Muscle of leg (tissue), 11 donors: ENCODE results near the gene TXNL4A. TPM values are rescaled to one million over a fixed set of nuclear protein-coding genes. Genes with fewer than 3 reads are reported as not detected.

ENCODE experiments used
- DNase-seq: peaks from one replicate; pipeline ENCODE4 v3.0.0; 2013
- H3K27ac ChIP-seq: one replicate; pipeline ENCODE4 v1.5.1; 2013; ENCODE audit warnings: mild to moderate bottlenecking, low read length, control low read depth
- H3K27me3 ChIP-seq: one replicate; pipeline ENCODE4 v1.6.1; 2013; ENCODE audit warnings: low read length; ENCODE audit not compliant: control insufficient read depth, insufficient read depth
- H3K36me3 ChIP-seq: one replicate; pipeline ENCODE4 v1.6.1; 2013; ENCODE audit warnings: low read length; ENCODE audit not compliant: control insufficient read depth, insufficient read depth
- H3K4me1 ChIP-seq: one replicate; pipeline ENCODE4 v1.6.1; 2013; ENCODE audit warnings: low read length; ENCODE audit not compliant: control insufficient read depth, insufficient read depth
- H3K4me3 ChIP-seq: one replicate; pipeline ENCODE4 v1.5.1; 2013; ENCODE audit warnings: low read length, control low read depth
- H3K9me3 ChIP-seq: replicated peaks from 2 replicates; pipeline ENCODE4 v1.6.1; 2013; ENCODE audit warnings: low read depth, low read length; ENCODE audit not compliant: control insufficient read depth
- WGBS: methylation state at CpG from one replicate; pipeline ENCODE4 v1.1.5; 2013; ENCODE audit warnings: missing lambda C conversion rate; ENCODE audit not compliant: insufficient coverage; 5-methylcytosine and 5-hydroxymethylcytosine counted together
- polyA plus RNA-seq, 8 donors: library from polyadenylated mRNA; unstranded; fragments of 120-200 nt; gene quantifications; one replicate each; pipeline versions ENCODE4 v1.2.1 to v1.2.3, GENCODE V29; 2013; ENCODE audit warnings: inconsistent platforms in 1 of 8, low replicate concordance in 1 of 8; ENCODE audit not compliant: insufficient read length in 8 of 8, insufficient read depth in 1 of 8
- total RNA-seq: library from RNA; stranded (reverse); fragments of 120-200 nt; gene quantifications from one replicate; pipeline ENCODE4 v1.2.4, GENCODE V29; 2013

The TXNL4A gene
- total and polyA plus RNA-seq, 9 donors = 76.5 to 147 (median 94.1) TPM

GRCh38 chr18:79970419-79971133, 17.8 kb downstream of the TXNL4A start:
- DNase-seq = no peak
- Histone ChIP-seq H3K9me3 (no peaks in the 10 kb centered on the region), H3K27me3 (no peaks in the 10 kb centered on the region), H3K4me1 (peaks cover 2% of the 10 kb centered on the region), H3K4me3 (no peak overlapping the region), H3K36me3 (peaks cover 34% of the 10 kb centered on the region), H3K27ac (no peak overlapping the region)
- 85% methylated on average over 5 of the region's 12 CpGs for WGBS

GRCh38 chr18:79965119-79965902, 23.1 kb downstream of the TXNL4A start:
- Histone ChIP-seq H3K4me1 (peaks cover 14% of the 10 kb centered on the region), H3K27me3 (peaks cover 25% of the 10 kb centered on the region), H3K4me3 (peak overlapping the region; percentile 37), H3K9me3 (no peaks in the 10 kb centered on the region), H3K36me3 (no peaks in the 10 kb centered on the region), H3K27ac (no peak overlapping the region)
- DNase-seq = peak; percentile 68
- 14% methylated on average over 12 of the region's 24 CpGs for WGBS

GRCh38 chr18:79964330-79965118, 23.8 kb downstream of the TXNL4A start, which contains the start of gene HSBP1L1:
HSBP1L1 (plus strand) TSS chr18:79964643; CDS start chr18:79964736, 93 bp downstream.
- 3% methylated on average over 55 of the region's 73 CpGs for WGBS
- peaks cover 25% of the 10 kb centered on the region for H3K27me3 ChIP-seq
- H3K9me3 ChIP-seq = no peaks in the 10 kb centered on the region
- DNase-seq = peak; percentile 59
- H3K4me1 ChIP-seq = peaks cover 14% of the 10 kb centered on the region
- no peak within 1 kb of the TSS for H3K27ac ChIP-seq
- no peaks in the 10 kb centered on the region for H3K36me3 ChIP-seq
- peak within 1 kb of the TSS; percentile 37 for H3K4me3 ChIP-seq

- Histone ChIP-seq H3K4me1 (peaks cover 14% of the 10 kb centered on the region), H3K36me3 (no peaks in the 10 kb centered on the region), H3K9me3 (no peaks in the 10 kb centered on the region), H3K27me3 (peaks cover 25% of the 10 kb centered on the region), H3K4me3 (peak overlapping the region; percentile 37), H3K27ac (no peak overlapping the region)
- DNase-seq = no peak
- WGBS = 89% methylated on average over 29 of the region's 30 CpGs
These were observed 24.6 kb downstream of the TXNL4A start for GRCh38 chr18:79963658-79964329.

GRCh38 chr18:79962835-79963657, 25.3 kb downstream of the TXNL4A start:
- Histone ChIP-seq H3K4me3 (no peak overlapping the region), H3K36me3 (no peaks in the 10 kb centered on the region), H3K9me3 (no peaks in the 10 kb centered on the region), H3K27ac (no peak overlapping the region), H3K27me3 (peaks cover 25% of the 10 kb centered on the region), H3K4me1 (peaks cover 14% of the 10 kb centered on the region)
- DNase-seq = no peak
- 84% methylated on average over 15 of the region's 30 CpGs for WGBS

- Histone ChIP-seq H3K36me3 (no peaks in the 10 kb centered on the region), H3K27ac (no peak overlapping the region), H3K27me3 (peaks cover 25% of the 10 kb centered on the region), H3K4me3 (no peak overlapping the region), H3K9me3 (no peaks in the 10 kb centered on the region), H3K4me1 (peaks cover 14% of the 10 kb centered on the region)
- DNase-seq = no peak
- 69% methylated on average over 7 of the region's 10 CpGs for WGBS
These were observed 26.1 kb downstream of the TXNL4A start for GRCh38 chr18:79962311-79962710.

GRCh38 chr18:79961527-79962291, 26.7 kb downstream of the TXNL4A start:
- H3K9me3 ChIP-seq = no peaks in the 10 kb centered on the region
- WGBS = 52% methylated on average over 29 of the region's 29 CpGs
- no peak for DNase-seq
- H3K4me3 ChIP-seq = no peak overlapping the region
- no peak overlapping the region for H3K27ac ChIP-seq
- H3K4me1 ChIP-seq = peaks cover 14% of the 10 kb centered on the region
- peaks cover 25% of the 10 kb centered on the region for H3K27me3 ChIP-seq
- H3K36me3 ChIP-seq = no peaks in the 10 kb centered on the region

GRCh38 chr18:79960921-79961526, 27.3 kb downstream of the TXNL4A start:
- peaks cover 25% of the 10 kb centered on the region for H3K27me3 ChIP-seq
- no peaks in the 10 kb centered on the region for H3K36me3 ChIP-seq
- no peak overlapping the region for H3K27ac ChIP-seq
- 78% methylated on average over 14 of the region's 16 CpGs for WGBS
- no peaks in the 10 kb centered on the region for H3K9me3 ChIP-seq
- no peak for DNase-seq
- H3K4me1 ChIP-seq = peaks cover 14% of the 10 kb centered on the region
- H3K4me3 ChIP-seq = no peak overlapping the region
